Activated CD8-positive, alpha-beta memory T cell treated with anti-CD3 and anti-CD28 coated beads, Interleukin-2, amount 10 ng/mL, durations not matched to agents 7 days and 5 days (primary cell): Measurements from ENCODE around the gene CSNK1D. TPM values are rescaled to one million over a fixed set of nuclear protein-coding genes. Genes with fewer than 3 reads are reported as not detected.

Source experiments
- ATAC-seq: fragments of 150-1000 bp; cut with Tn5 transposase; one replicate; pipeline ENCODE4 v1.10.0; 2021; ENCODE audit warnings: moderate library complexity
- CTCF ChIA-PET: fragments of 350-600 bp; sonication (Branson Sonifier 250); formaldehyde crosslinking; loops from one replicate; lab custom pipeline; 2021; ENCODE audit warnings: antibody characterized with exemption; lab: Charles Lee
- DNase-seq: peaks from one replicate; pipeline ENCODE4 v3.0.0-alpha.2; 2020
- H3K27ac Mint-ChIP-seq: one replicate; pipeline ENCODE4 v1.8.0; 2021; ENCODE audit warnings: mild to moderate bottlenecking, mixed read lengths
- H3K27me3 Mint-ChIP-seq: one replicate; pipeline ENCODE4 v1.8.0; 2021; ENCODE audit warnings: mixed read lengths
- H3K36me3 Mint-ChIP-seq: one replicate; pipeline ENCODE4 v1.8.0; 2021; ENCODE audit warnings: mild to moderate bottlenecking, mixed read lengths
- H3K4me1 Mint-ChIP-seq: one replicate; pipeline ENCODE4 v1.8.0; 2021; ENCODE audit warnings: mixed read lengths
- H3K4me3 Mint-ChIP-seq: one replicate; pipeline ENCODE4 v1.8.0; 2021; ENCODE audit warnings: mild to moderate bottlenecking, moderate library complexity, mixed read lengths
- H3K9me3 Mint-ChIP-seq: one replicate; pipeline ENCODE4 v1.8.0; 2022; ENCODE audit warnings: low read depth, mixed read lengths
- total RNA-seq, 2 experiments: library from RNA; stranded (reverse); gene quantifications; one replicate each; pipeline ENCODE4 v1.2.3, GENCODE V29; 2021

The CSNK1D gene
- total RNA-seq, 2 experiments from 2014 or later = 120 to 139 TPM

DNA sequence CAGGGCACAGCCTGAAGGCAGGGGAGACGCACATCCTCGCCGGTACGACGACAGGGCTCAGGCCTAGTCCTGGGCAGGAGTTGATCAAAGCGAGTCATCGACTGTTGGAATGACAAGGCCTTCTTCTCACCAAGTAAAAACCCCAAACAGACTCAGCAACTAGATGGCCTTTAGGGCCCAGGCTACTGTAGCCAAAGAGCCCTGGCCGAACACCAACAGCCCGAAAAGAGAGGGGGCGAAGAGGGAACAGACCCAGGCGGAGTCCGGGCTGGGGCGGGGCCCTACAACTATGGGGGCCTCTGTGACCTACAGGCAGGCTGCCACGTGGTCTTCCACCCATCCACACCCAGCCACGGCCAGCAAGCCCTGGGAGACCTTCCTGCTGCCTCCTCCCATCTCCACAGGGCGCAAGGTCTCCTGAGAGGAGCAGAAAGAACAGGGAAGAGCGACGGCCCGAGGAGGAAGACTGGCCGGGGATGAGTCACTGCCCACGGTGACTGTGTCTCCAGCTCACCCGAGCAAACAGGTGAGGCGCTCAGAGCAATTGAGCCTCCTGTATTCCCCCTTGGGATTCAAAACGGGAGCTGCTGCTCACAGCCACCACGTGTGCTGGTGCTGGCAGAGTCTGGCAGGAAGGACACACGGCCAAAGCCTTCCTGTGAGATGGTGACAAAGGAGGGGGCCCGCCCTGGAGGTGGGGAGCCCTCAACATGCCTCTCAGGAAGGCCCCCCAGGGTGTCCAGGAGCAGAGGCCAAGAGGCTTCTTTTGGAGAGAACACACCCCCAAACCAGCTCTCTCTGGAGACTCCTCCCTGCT is 26.9 kb downstream of the CSNK1D start:
- CTCF ChIA-PET = interaction anchor here (1.1 to 3.0 kb wide), 2 partner anchors 11 to 57 kb away, joined by 3 to 10 read pairs; no protein-coding TSS in a partner anchor

DNA sequence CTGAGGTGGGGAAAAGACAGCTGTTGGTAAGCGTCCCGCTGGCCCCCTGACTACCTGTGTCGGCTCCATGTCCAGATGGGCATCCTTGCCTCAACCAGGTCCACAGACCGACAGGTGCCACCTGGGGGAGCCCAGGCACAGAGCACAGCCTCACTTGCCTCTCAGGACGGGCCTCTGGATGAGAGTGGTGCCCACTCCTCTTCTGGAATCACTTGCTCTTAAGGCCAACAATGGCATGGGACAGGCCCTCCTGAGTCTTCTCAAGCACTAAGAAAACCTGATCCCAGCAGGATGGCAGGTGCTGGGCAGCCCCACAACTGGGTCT is 27.5 kb downstream of the CSNK1D start:
- DNase-seq = no peak
- Mint-ChIP-seq H3K4me1 (peaks cover 15% of the 10 kb centered on the region), H3K27me3 (no peaks in the 10 kb centered on the region), H3K9me3 (no peaks in the 10 kb centered on the region), H3K4me3 (no peak overlapping the region), H3K36me3 (peaks cover 48% of the 10 kb centered on the region), H3K27ac (no peak overlapping the region)
- CTCF ChIA-PET = interaction anchor here (1.1 to 3.0 kb wide), 2 partner anchors 10 to 57 kb away, joined by 3 to 10 read pairs; no protein-coding TSS in a partner anchor
- no peak for ATAC-seq

More for the DNA sequence above, 26.9 kb downstream of the CSNK1D start:
- DNase-seq (no peak), ATAC-seq (no peak)
- no peaks in the 10 kb centered on the region for H3K27me3 Mint-ChIP-seq
- no peak overlapping the region for H3K27ac Mint-ChIP-seq
- peaks cover 54% of the 10 kb centered on the region for H3K36me3 Mint-ChIP-seq
- H3K4me3 Mint-ChIP-seq = no peak overlapping the region
- peaks cover 11% of the 10 kb centered on the region for H3K4me1 Mint-ChIP-seq
- H3K9me3 Mint-ChIP-seq = no peaks in the 10 kb centered on the region

DNA sequence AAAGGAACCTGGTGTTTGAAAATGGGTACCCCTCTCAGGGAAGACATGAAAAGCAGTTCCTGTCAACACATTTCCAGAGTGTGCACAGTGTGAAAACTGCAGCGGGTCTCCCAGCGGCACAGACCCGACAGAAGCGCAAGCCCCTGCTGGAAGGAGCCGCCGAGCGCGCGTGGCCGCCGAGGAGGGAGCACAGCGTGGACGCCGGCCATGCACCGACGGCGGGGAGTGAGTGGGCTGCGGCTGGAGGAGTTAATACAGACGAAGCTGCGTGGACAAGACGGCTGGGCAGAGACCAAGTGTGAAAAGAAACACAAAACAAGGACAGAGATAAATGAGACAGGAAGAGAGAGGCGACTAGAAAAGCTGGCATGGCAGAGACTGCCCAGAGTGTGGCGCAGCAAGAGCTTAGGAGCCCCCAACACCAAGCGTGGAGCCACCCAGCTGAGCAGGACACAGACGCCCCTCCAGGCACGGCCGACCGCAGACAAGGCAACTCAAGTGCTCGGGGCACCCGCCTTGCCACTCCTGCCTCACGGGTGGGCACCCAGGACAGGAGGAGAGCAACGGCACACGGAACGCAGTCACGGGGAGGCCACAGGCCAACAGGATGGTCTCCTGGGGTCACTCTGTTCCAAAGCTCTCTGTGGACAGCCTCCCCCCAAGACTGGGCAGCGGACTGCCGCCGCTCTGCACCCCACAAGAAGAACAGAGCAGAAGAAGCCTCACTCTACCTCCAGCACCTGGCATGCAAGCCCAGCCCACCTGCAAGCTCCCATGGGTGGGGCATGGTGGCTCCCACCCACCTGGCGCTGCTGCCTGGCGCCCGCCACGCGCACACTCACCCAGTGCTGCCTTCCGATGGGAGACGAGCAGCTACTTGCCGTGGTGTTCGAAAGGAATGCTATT is 28.1 kb downstream of the CSNK1D start:
- peaks cover 44% of the 10 kb centered on the region for H3K36me3 Mint-ChIP-seq
- H3K9me3 Mint-ChIP-seq = no peaks in the 10 kb centered on the region
- no peak overlapping the region for H3K4me3 Mint-ChIP-seq
- H3K27ac Mint-ChIP-seq = no peak overlapping the region
- DNase-seq = no peak
- CTCF ChIA-PET = interaction anchor here (1.0 to 3.0 kb wide), 5 partner anchors 10 to 72 kb away, joined by 3 to 10 read pairs (median 3); partner anchors contain the start of gene CD7
- no peaks in the 10 kb centered on the region for H3K27me3 Mint-ChIP-seq
- H3K4me1 Mint-ChIP-seq = peaks cover 21% of the 10 kb centered on the region
- ATAC-seq = no peak

DNA sequence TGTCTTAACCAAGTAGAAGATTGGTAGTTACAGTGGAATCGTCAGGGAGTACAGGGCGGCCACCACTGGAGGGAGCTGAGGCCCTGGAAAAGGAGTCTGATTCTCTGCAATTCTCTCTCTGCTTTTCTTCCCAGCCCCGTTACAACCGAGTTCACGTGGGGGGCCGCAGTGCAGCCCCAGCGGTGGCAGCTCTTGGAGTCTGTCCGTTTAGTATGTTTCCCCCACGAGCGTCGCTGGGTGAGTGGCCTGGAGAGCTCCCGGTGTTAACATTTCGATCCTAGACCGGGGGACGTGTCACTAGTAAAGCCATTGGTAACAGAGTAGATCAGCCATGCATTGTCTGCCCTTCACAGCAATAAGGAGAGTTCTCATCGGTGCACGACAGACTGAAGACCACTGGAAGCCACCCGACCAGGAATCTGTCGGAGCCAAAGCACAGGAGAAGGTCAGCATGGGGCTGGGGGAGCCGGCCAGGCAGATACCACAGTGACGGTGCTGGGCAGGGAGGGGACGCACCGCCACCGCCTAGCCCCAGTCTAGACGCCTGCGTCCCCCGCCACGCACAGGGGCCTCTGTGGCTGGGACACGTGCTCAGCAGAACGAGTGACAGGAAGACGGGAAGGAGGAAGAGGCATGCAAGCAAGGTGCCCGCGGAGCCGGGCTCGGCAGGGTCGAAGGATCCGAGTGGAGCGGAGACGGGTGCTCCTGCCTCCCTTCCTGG is 28.9 kb downstream of the CSNK1D start:
- Mint-ChIP-seq H3K27me3 (no peaks in the 10 kb centered on the region), H3K36me3 (peaks cover 42% of the 10 kb centered on the region), H3K4me1 (peaks cover 30% of the 10 kb centered on the region), H3K27ac (peak overlapping the region; percentile 66), H3K4me3 (no peak overlapping the region), H3K9me3 (no peaks in the 10 kb centered on the region)
- no peak for ATAC-seq
- CTCF ChIA-PET = interaction anchor here (1.0 to 1.3 kb wide), 4 partner anchors 17 to 73 kb away, joined by 3 to 5 read pairs (median 3); partner anchors contain the start of gene CD7
- peak; percentile 59 for DNase-seq

DNA sequence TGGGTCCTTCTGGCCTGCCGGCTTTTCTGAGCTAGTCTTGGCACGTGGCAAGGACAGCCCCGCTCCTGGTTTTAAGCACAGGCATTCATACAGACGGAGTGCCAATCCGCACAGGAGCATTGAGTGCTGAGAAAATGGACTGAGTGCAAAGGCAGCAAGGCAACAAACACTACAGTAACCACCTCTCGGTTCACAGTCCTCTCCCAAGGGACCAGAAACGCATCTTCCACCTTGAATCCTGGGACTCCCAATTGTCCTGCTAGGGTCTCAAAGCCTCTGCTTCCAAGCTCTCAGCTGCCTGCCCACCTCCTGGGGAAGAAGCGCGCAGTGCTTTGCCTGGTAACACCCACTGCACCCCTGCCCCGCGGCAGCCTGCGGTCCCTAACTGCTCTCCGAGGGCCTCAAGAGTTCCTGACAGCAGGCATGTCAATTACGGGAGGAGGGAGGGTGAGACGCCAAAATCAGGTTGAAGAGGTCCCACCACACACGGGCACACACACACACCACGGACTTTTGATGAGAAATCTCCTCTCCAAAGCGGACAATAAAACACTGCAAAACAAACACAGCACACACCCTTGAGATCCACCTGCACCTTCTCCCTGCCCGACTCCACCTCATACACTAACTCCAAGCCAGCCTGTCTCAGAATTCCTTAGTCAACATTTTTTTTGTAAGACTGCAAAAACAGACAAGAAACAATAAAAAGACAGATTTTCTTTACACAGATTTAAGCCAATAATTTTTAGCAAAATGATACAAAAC is 29.7 kb downstream of the CSNK1D start:
- Mint-ChIP-seq H3K9me3 (no peaks in the 10 kb centered on the region), H3K4me3 (no peak overlapping the region), H3K4me1 (peaks cover 36% of the 10 kb centered on the region), H3K27me3 (no peaks in the 10 kb centered on the region), H3K27ac (peak overlapping the region; percentile 66), H3K36me3 (peaks cover 40% of the 10 kb centered on the region)
- ATAC-seq (no peak), DNase-seq (no peak)
- CTCF ChIA-PET = interaction anchor here (1.0 to 1.3 kb wide), 5 partner anchors 18 to 77 kb away, joined by 3 to 5 read pairs (median 3); partner anchors contain the start of gene CD7

DNA sequence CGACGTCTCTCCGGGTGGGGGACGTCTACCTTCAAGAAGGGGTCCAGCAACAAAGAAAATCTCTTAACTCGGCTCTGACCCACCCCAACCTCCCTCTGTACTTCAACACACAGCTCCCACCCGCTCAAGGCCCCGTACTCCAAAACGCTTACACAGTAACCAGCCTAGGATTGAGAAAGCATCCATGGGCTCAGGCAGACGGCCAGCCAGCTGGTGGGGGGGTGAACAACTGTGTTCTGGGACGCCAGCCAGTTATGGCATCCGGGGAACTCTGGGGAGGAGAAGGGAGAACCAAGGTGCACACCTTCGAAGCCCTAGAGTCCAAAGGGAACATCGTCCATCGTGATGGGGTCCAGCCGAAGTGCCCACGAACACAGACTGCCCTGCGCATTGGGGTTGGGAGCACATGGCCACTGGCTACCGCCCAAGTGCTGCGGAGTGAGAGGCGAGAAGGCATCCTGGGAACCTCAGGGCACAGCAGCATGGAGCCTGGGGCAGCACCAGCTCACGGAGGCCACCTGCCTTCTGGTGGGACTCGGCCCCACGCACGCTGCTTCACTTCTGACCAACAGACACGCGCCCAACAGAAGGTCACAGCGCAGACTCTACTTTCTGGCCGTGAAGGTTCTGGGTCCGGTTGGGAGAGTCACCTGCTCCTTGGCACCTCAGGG is 30.4 kb downstream of the CSNK1D start:
- peaks cover 42% of the 10 kb centered on the region for H3K4me1 Mint-ChIP-seq
- no peaks in the 10 kb centered on the region for H3K9me3 Mint-ChIP-seq
- H3K27me3 Mint-ChIP-seq = no peaks in the 10 kb centered on the region
- ATAC-seq (no peak), DNase-seq (no peak)
- CTCF ChIA-PET = interaction anchor here (0.8 to 1.3 kb wide), 4 partner anchors 19 to 78 kb away, joined by 3 to 4 read pairs (median 3); no protein-coding TSS in a partner anchor
- H3K27ac Mint-ChIP-seq = no peak overlapping the region
- H3K4me3 Mint-ChIP-seq = no peak overlapping the region
- peaks cover 36% of the 10 kb centered on the region for H3K36me3 Mint-ChIP-seq

DNA sequence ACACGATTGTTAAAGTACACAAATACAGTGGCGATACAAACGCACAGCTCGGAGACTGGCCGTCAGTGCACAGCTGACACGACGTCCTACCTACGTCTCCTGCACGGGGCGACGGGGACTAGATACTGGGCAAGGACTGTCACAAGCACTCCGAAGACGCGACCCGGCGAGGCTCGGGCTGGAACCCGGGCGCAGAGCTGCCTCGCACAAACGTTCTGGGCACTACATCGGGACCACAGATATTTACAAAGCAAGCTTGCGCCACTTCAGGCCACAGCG is 30.9 kb downstream of the CSNK1D start:
- ATAC-seq (no peak), DNase-seq (no peak)
- H3K4me3 Mint-ChIP-seq = no peak overlapping the region
- no peak overlapping the region for H3K27ac Mint-ChIP-seq
- H3K36me3 Mint-ChIP-seq = peaks cover 32% of the 10 kb centered on the region
- H3K4me1 Mint-ChIP-seq = peaks cover 40% of the 10 kb centered on the region
- H3K27me3 Mint-ChIP-seq = no peaks in the 10 kb centered on the region
- H3K9me3 Mint-ChIP-seq = no peaks in the 10 kb centered on the region
- CTCF ChIA-PET = interaction anchor here (0.8 to 1.3 kb wide), 3 partner anchors 37 to 78 kb away, joined by 3 to 4 read pairs (median 3); no protein-coding TSS in a partner anchor

DNA sequence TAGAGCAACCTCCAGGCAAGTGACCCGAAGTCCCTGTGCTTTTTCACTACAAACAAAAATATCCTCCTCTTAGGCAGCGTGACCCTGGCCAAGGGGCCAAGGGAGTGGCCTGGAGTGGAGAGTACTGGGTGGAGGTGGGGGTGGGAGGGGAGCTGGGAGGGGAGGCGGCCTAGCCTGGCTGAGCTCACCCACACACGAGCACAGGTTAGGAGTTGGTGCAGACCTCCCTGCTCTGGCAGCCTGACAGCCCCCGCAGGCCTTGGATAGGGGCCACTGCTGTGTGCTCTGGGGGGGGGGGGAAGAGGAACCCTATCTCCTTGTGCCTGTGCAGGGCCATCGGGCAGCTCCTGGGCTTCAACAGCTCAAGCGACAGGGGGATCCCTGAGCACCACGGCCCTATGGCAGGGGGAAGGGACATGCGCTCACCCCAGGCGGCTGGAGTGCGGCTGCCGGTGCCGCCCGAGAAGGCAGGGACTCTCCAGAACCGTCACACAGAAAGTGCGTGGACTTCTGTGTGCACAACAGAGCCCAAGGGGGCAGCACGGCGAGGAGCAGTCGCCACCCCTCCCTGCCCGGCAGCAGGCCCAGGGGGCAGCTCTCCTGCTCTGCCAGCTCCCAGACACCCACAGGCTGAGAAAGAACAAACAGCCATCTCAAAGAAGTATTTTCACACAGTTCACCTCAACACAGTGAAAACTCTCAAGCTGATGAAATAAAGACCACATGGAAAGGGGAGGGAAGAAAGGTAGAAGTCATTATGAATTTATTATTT is 31.4 kb downstream of the CSNK1D start:
- H3K27ac Mint-ChIP-seq = peak overlapping the region; percentile 63
- H3K4me3 Mint-ChIP-seq = no peak overlapping the region
- peaks cover 42% of the 10 kb centered on the region for H3K4me1 Mint-ChIP-seq
- DNase-seq (no peak), ATAC-seq (no peak)
- no peaks in the 10 kb centered on the region for H3K27me3 Mint-ChIP-seq
- CTCF ChIA-PET = interaction anchor here (0.5 to 1.2 kb wide), 4 partner anchors 36 to 108 kb away, joined by 3 to 4 read pairs (median 3); no protein-coding TSS in a partner anchor
- peaks cover 32% of the 10 kb centered on the region for H3K36me3 Mint-ChIP-seq
- no peaks in the 10 kb centered on the region for H3K9me3 Mint-ChIP-seq

DNA sequence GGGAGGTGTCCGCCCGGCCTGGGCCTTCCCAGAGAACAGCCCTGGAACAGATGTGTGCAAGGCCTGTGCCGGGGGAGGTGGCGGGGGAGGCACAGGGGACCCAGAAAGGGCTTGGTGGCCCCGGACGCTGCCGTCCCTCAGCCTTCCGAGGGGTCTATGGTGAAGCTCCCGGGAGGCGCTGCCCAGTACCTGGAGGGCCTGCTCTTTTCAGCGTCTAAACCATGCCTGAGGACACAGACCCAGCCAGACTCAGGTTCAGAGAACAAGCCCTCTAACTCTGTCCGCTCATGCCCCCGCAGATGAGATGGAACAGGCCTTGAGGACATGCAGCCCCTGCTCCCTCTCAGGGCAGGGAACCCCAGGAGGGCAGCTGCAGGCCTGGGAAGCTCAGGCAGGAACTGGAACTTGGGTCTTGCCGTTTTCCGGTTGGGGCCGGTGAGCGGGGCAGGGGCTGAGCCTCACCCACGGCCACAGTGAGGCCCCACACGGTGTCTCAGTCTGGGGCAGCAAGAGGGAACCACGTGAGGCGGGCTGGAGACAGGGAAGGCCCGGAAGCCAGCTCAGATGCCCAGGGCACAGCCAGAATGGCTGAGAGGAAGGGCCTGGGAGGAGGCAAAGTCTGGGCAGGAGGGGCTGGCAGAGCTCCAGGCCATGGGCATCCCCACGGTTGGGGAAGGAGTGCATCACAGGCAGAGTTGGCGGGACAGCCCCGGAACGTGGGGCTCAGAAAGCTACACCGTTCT is 32.1 kb downstream of the CSNK1D start:
- ATAC-seq = no peak
- Mint-ChIP-seq H3K36me3 (peaks cover 33% of the 10 kb centered on the region), H3K9me3 (no peaks in the 10 kb centered on the region), H3K27ac (peak overlapping the region; percentile 73), H3K27me3 (no peaks in the 10 kb centered on the region), H3K4me1 (peaks cover 45% of the 10 kb centered on the region), H3K4me3 (no peak overlapping the region)
- no peak for DNase-seq
- CTCF ChIA-PET = interaction anchor here (0.8 to 1.7 kb wide), 3 partner anchors 92 to 211 kb away, joined by 3 to 4 read pairs (median 3); partner anchors contain the start of gene SECTM1

DNA sequence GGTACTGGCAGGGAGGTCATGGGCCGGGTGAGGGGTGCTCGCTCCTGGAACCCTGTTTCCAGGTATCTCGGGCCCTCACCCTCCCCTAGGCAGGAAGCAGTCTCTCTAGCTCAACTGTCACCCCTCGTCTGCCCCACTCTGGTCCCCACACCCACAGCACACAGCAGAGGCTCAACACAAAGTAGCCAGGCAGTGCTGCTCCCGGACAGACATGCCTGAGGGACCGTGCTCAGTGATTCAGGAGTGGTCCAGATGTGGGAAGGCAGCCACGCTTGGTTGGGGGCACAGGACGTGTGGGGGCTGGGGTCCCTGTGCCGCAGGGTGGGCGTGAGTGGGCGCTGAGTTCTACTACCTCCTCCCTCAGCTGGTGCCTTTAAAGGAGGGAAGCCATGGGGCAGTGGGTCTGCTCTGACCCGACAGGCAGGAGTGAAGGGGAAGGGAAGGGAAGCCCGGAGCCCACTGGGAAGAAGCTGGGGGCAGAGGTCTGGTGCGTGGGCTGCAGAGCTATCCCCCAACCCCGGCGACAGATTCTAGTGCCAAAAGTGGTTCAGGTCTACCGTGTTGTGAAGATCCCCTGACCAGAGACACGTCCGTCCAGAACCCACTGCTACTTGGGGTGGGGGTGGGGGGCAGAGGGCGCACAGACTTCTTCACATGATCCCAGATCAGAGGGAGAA is 32.9 kb downstream of the CSNK1D start:
- CTCF ChIA-PET = interaction anchor here (1.0 to 1.7 kb wide), 2 partner anchors 93 to 210 kb away, joined by 3 to 4 read pairs; partner anchors contain the start of gene SECTM1
- peaks cover 50% of the 10 kb centered on the region for H3K4me1 Mint-ChIP-seq
- no peaks in the 10 kb centered on the region for H3K9me3 Mint-ChIP-seq
- DNase-seq (no peak), ATAC-seq (no peak)
- H3K4me3 Mint-ChIP-seq = no peak overlapping the region
- H3K36me3 Mint-ChIP-seq = peaks cover 33% of the 10 kb centered on the region
- H3K27me3 Mint-ChIP-seq = no peaks in the 10 kb centered on the region
- H3K27ac Mint-ChIP-seq = peak overlapping the region; percentile 73
